GM19328 (cell line): ENCODE data around the gene ASXL1.

Source experiments
- ATAC-seq: cut with Tn5 transposase; IDR thresholded peaks from one replicate; pipeline ENCODE4 v1.9.1; 2021; ENCODE audit warnings: mild to moderate bottlenecking, moderate library complexity; ENCODE audit not compliant: unreplicated experiment

The ASXL1 gene

DNA sequence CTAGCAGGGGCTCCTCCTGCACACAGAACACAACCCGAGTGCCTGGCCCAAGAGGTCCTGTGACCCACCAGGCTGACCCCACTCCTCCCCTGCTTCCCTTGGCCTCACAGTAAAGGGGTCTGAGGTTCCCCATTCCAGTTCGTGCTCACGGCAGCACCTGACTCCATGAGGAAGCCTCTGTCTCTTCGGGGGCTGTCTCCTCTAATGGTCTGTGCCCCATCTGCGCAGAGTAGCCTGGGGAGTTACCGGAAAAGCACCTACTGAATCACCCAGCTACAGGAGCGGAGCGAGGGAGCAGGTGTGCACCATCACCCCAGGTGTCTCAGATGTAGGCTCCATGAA is 93.2 kb downstream of the ASXL1 start:
- no peak for ATAC-seq

DNA sequence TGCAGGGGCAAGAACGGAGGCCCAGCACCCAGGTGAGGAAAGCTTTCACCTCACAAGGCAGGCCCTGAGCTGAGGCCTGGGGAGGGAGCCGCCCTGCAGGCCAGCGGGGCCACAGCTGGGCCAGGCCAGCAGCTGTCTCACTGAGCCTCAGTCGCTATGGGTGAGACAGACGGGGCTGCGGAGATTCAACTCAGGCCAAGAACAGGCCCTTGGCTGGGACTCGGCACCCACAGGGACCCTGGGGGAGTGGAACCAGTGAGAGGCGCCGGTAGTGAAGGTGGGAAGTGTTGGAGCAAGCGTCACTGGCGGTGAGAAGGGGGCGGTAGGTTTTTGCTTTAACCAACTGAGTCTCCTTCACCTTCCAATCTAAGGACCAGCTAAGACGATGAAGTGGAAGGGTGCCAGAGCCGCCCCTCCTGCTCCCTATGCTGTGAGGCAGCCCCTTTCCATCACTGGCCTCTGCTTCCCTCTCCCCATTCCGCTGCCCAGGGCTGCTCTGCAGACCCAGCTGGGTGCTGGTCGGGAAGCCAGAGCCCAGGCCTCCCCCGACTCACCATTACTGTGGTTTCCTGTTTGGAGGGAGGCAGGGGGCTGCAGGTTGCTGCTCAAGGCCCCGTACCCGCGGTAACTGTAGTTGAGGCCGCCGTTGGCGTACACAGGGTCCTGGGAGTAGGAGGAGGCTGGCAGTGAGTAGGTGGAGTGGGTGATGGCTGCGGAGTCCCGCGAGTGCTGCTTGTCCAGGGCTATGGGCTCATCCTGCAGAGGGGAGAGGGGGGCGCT is 93.7 kb downstream of the ASXL1 start:
- ATAC-seq: no peak

DNA sequence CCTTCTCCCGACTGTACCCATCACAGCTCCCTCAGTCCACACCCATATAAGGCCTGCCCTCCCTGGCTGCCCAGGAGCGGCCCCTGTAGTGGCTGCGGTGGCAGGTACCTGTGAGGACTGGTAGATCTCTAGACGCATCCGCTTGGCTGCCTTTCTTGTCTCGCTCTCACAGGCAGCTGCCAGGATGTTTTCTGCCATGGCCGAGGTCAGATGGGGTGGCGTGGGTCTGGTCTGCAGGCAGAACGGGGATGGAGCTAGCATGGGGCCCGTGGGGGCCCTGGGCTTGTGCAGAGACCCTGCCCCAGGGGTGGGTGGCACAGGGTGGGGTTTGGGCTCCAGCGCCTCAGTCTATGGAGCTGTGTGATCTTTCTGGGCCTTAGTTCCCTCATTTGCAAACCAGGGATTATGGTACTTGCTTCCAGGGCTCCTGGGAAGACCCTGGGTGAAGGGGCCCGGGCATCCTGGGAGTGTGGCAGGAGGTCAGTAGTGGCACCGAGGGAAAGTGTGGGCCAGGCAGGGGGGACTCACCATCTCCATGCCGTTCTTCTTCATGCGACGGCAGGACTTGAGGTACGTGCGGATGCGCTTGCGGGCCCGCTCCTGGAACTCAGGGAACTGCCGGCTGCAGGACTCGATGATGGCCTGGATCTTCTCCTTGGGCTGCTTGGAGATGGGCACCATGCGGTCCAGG is 94.8 kb downstream of the ASXL1 start:
- no peak for ATAC-seq

DNA sequence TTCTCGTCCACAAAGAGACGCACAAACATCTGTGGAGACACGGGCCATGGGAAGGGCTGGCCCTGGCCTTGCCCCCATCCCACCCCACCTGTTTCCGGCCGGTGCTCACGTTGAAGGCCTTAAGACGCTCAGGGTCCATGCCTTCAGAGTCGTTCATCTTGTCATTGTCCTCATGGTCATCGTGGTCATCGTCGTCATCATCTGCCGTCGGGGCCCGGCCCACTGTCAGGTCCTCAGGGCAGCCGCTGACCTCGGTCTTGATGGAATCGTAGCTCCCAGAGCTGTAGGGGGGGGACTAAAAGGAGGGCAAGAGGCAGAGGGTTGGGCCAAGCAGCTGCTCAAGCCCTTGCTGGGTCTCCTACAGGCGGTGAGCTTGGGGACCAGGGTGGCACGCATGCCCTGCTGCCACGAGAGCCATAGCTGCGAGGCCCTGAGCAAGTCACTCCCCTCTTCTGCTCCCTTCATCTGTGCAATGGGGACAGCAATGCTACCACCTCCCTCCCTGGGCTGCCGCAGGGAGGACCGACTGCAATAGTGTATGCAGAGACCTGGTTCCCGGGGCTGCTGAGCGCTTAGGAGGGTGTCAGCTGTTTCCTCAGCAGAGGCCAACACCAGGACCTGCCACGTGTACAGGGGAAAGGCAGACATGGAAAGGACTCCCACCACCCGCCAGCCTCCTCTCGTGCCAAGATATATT is 95.5 kb downstream of the ASXL1 start:
- no peak for ATAC-seq

DNA sequence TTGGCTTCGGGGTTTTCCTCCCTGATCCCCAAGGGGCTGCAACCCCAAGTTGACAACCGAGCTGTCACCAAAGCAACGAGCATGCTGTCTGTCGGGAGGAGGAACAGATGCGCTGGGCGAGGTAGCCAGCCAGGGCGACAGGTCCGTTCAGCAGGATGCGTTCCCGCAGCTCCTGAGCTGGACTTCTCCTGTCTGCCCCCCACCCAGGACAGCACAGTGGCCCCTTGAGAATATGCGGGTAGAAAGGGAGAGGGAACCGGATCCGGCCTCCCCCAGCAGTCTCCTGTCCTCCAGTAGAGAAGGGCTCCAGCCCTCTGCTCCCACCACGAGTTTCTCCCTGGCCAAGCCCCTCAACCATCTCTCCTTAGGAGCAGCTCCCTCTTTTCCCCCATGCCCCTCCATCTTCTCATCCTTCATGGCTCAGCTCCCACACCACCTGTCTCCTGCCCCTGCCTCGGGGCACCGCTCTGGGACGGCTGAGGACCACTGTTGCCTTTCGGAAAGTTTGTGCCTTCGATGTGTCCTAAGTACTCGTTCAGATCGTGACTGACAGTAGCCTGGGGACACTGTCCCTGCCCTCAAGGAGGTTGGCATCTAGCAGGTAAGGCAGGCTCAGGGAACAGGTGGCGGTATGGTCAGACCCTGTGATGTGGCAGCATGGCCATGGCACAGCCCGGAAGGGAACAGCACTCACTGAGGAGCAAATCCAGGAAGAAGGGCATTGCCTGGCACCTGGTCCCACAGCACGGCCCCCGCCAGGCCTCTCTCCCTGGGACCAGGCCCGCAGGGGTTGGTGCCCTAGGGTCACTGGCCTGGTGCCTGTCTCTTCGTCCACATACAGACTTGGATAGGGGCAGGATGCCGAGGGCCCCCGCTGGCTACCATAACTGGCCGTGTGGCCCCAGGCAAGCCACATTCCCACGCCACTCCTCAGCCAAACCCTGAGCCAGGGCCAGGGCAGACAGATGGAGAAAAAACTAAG is 96.3 kb downstream of the ASXL1 start:
- ATAC-seq: no peak

GRCh38 chr20:32455171-32455900 is 97.2 kb downstream of the ASXL1 start:
- ATAC-seq: no peak

GRCh38 chr20:32455901-32456701 is 98.0 kb downstream of the ASXL1 start:
- no peak for ATAC-seq

GRCh38 chr20:32456869-32457478 is 98.8 kb downstream of the ASXL1 start:
- no peak for ATAC-seq

DNA sequence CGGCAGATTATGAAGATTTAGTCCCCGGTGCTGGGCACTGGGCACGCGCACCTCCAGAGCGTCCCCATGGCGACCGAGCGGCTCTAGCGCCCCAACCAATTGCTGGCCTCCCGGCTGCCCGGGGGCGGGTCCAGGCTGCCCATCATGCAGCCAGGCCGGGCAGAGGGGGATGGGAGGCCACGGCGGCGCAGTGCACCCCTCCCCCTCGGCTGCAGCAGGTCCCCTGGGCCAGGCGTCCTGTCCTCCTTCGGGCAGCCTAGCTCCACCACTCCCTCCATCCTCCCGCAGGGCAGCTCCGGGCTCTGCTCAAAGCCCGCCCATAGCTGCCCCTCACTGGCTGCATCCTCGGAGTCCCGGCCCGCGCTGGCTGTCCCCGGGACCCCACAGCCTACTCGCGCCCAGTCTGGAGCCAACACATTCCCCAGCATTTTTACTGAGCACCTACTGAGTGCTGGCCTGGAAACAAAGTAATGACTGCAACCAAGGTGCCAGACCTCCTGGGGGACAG is 99.4 kb downstream of the ASXL1 start:
- ATAC-seq: no peak

GRCh38 chr20:32458061-32458836 is 100.1 kb downstream of the ASXL1 start:
- no peak for ATAC-seq

- no peak for ATAC-seq
Observed at GRCh38 chr20:32458837-32459220, 100.7 kb downstream of the ASXL1 start.

- ATAC-seq: no peak
Observed at GRCh38 chr20:32460231-32460630, 102.1 kb downstream of the ASXL1 start.

- no peak for ATAC-seq
Observed at GRCh38 chr20:32460683-32461320, 102.7 kb downstream of the ASXL1 start.

DNA sequence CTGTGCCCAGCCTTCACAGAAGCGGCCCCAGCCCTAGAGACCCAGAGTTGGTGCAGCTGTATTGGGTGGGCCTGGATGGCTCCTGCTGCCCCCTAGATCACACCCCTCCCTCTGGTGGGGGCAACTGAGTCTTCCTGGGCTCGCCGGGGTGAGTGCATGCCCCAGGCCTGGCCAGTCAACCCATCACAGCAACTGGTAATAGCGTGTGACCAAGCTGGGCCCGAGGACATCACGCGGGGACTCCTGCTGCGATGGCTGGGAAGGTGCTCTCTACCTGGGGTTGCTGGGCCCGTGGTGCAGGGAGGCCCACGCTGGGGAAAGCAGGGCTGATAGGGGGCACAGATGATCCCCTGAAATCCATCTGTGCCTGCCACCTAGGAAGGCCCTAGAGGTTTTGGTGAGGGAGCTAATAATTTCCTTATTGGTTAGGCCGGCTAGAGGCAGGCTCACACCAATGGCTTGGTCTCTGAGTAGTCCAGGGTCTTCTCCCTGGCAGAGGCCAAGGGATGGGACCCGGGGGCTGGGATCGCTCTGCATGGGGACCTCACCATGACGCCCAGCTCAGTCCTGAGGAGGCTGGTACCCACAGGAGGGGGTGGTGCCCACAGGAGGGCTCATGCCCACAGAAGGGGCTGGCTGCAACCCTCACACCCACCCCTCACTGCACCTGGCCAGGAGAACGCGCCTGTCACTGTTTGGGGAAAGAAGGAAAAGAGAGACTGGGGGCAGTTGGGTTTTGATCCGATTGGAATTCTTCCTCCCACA is 103.9 kb downstream of the ASXL1 start:
- ATAC-seq: no peak

DNA sequence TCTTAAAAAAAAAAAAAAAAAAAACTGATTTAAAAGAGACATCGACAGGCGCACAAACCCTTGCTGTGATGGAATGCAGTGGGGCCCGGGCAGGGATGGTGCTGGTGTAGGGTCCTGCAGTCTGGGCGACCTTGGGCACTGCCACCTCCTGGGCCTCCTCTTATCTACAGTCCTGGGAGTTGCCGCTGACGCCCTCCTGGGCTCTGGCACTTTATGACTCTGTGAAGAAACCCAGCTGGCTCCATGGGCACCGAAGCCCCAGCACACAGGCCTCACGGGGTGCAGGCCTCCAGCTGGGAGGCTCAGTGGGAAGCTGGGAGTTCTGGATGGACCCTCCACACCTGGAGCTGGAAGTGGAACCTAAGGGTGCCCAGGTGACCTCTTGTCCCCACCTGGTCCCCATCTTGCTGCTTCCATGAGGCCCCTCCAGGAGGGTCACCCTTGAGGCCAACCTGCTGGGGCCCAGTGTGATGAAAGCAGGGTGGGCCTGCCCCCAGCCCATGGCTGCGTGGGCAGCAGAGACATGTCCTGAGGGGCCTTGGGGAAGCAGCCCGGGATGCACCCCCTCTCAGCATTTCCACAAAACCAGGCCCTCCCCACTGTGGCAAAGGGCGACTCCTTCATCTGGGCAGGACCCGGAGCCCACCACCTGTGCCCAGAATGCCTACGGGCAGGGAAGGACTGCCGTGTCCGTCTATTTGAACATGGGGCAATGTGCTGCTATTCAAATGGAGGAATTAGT is 104.9 kb downstream of the ASXL1 start:
- no peak for ATAC-seq
